Measurements from ENCODE around the gene CA5A.

- TF ChIP-seq CTCF (IDR thresholded peaks at IDR 0.05 in 4 of 5, conservative IDR thresholded peaks at IDR 0.05 in 1 of 5) = no peak
- TF ChIP-seq POLR2A (IDR thresholded peaks at IDR 0.05) = no peak
Measured at GRCh38 chr16:87930456-87930855, 5.9 kb downstream of the CA5A start.

Data from gastrocnemius medialis (tissue), 4 donors.